ENCODE data around the gene SMCHD1.
"Not testable (repeated sequence)": the region's sequence is repeated elsewhere in the genome, so short reads cannot be mapped to it uniquely, and the experiment has no call there.

The SMCHD1 gene

DNA sequence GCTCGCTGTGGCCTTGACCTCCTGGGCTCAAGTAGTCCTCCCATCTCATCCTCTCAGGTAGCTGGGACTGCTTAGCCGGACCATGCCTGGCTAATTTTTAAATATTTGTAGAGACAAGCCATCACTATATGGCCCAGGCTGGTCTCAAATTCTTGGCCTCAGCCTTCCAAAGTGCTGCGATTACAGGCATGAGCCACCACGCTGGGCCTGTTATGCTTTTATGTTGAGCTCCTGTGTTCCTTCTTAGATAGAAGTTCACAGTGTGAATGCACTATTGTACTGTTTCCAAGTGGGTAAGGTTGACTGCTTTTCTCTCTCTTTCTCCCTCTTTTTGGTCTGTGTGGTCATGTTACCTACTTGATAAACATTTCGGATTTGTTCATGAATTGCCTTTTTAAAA is 61.9 kb downstream of the SMCHD1 start:
- DNase-seq = no peak

DNA sequence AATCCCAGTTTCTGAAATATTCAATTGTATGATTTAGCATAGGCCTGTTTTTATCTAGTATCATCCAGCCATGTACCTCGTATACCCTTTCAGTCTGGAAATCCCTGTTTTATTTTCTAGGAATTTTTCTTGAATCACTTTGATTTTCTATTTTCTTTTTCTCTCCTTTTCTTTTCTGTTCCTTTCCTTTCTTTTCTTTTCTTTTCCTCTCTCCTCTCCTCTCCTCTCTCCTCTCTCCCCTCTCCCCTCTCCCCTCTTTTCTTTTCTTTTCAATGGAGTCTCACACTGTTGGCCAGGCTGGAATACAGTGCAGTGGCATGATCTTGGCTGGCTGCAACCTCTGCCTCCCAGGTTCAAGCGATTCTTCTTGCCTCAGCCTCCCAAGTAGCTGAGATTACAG is 63.5 kb downstream of the SMCHD1 start:
- DNase-seq = no peak

DNA sequence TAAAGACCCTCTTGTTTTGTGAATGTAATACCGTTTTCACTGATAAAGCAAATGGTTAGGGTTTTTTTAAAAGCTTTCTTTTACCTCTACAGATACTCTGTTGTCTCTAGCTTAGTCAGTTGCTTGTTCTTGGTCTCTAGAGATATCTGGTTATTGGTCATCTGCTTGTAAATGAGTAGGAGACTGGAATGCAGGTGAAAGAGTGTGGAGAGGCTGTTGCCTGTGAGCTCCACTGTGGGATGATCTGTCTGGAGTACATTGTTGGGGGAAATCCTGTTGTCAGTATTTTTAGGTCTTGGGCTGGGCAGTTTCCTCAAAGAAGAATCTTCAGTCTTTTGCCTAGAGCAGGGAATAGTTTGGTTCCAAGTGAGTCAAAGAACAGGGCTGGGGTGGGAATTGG is 67.7 kb downstream of the SMCHD1 start:
- no peak for DNase-seq

DNA sequence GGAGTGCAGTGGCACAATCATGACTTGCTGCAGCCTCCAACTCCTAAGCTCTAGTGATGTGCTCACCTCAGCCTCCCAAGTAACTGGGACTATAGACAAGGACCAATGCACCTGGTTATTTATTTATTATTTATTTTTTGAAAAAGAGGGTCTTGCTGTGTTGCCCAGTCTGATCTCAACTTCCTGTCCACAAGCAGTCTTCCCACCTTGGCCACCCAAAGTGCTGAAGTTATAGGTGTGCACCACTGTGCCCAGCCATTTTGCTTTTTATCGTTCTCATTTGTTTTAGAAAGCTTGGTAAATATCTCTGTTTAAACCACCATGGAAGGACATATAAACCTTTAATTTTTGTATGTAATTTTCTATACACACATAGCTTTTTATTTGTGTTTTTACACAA is 74.2 kb downstream of the SMCHD1 start:
- no peak for DNase-seq

DNA sequence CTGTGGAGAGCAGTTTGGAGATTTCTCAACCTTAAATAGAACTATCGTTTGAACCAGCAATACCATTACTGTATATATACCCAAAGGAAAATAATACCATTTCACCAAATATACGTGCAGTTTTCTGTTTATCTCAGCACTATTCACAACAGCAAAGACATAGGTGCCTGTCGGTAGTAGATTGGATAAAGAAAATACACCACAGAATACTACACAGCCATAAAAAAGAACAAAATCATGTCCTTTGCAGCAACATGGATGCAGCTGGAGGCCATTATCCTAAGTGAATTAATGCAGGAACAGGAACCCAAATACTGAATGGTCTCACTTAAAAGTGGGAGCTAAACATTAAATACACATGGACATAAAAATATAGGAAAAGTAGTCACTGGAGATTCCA is 81.3 kb downstream of the SMCHD1 start:
- DNase-seq = no peak

DNA sequence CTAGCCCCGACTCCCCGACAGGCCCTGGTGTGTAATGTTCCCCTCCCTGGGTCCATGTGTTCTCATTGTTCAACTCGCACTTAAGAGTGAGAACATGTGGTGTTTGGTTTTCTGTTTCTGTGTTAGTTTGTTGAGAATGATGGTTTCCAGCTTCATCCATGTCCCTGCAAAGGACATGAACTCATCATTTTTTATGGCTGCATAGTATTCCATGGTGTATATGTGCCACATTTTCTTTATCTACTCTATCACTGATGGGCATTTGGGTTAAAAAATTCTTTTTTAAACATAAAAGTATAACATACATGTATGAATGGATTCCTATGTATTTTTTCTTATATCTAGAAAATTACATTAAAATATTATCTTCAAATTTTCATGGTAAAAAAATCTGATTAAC is 84.6 kb downstream of the SMCHD1 start:
- not testable (repeated sequence) for DNase-seq

DNA sequence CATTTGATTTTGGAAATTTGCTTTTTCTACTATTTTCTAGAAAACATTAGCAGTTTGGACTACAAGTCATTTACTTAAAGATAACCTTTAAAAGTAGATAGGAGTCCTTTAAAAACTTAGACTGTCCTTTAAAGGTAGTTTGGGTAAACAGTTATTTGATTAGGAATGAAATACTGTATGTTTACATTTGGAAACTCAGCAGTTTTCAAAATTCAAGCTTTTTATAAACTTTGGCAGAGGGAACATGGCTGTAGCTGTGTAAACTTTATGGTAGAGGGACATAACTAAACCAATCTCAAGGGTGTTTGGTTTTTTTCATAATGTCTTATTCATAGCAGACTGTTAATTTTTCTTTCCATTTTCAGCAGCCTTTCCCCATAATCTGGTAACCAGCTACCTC is 90.7 kb downstream of the SMCHD1 start:
- no peak for DNase-seq

DNA sequence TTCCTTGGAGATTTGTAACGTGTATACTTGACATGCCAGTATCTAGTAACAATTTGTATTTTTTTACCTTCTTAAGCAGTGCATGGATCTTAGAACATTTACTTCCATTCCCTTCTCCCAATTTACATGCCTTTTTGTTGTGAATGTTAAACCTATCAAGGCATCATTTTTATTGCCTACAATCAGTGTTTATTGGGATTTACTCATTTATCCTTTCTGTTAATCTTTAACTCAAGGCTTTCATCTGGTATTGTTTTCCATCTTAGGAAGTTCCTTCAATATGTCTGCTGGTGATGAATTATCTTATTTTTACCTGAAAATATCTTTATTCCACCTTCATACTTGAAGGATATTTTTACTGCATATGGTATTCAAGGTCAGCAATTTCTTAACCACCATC is 102.8 kb downstream of the SMCHD1 start:
- DNase-seq = no peak

DNA sequence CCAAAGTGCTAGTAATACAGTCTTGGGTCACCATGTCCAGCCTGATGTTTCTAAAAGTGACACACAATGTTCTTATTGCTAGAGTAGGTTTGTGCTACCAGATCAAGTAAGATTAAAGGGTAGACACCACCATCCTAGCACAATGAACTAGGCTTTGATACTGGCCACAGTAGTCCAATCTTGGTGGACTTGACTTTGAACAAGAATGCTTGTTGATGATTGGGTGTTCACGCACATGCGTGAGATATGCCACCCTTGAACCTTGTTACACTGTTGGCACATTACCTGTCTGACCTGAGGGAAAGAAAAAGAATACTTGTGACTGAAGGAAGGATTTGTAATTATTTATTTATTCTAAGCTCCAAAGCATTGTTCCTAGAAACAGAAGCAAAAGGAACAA is 119.1 kb downstream of the SMCHD1 start:
- DNase-seq = no peak

DNA sequence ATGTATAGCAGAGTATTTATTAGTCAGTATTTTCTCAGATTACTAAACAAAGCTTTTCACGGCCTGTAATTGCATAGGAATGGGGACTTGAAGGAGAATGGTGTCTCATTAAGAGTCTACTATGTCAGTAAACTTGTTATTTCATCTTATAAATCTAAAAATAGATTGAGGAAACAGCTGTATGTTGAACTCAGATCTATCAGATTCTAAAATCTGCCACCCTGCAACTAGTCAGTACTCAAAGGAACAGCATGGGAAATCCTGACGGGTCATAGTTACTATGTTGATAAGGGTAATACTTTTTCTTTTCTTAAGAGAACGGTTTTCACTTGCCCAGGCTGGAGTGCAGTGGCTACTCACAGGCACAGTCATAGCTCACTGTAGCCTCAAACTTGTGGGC is 121.1 kb downstream of the SMCHD1 start:
- no peak for DNase-seq

DNA sequence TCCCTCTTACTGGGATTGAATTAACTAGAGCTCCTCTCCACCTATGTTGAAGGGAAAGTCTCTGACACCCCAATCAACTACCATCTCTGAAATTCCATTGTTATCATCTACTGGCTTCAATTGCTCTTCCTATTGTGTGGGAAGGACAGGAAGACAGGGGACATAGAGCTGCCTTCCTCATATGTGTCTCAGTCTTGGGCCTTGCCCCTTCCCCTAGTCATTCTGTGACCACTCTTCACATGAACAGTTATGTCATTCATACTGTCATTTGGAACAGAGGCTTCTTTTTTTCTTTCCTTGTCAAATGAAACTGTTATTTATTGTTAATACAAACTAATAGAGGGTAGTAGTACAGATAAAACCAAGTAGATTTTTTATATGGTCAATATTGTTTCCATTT is 121.7 kb downstream of the SMCHD1 start:
- no peak for DNase-seq

DNA sequence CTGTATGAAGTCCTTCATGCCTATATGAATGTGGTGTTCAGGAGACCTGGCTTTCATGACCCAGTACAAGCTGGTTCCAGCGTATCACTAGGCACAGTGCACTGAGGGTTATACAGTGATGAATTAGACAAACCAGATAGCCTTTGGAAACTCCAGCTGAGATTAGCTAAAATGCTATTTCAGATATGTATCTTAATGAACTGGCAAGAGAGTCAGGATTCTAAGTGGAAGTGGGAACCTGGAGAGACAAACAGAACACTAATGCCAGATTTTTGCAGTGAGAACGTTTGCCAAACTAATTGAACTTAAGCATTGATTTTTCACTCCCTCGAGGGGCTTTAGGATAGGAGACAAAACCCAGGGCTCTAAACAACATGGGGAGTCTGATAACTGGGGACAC is 125.2 kb downstream of the SMCHD1 start:
- no peak for DNase-seq

DNA sequence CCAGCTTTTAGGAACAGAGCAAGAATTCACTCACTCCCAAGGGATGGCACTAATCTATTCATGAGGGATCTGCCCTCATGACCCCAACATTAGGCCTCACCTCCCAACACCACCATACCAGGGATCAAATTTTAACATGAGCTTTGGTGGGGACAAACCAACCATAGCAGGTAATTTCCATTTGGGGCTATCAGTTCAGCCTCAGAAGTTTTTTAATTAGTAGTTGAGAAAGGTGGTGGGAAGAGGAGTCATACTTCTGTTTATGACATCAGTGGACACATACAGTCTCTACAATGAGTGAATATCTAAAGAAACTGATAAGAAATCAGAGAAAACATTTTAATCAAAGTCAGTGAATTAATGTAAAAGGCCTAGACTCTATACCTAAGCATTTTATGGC is 131.7 kb downstream of the SMCHD1 start:
- no peak for DNase-seq

DNA sequence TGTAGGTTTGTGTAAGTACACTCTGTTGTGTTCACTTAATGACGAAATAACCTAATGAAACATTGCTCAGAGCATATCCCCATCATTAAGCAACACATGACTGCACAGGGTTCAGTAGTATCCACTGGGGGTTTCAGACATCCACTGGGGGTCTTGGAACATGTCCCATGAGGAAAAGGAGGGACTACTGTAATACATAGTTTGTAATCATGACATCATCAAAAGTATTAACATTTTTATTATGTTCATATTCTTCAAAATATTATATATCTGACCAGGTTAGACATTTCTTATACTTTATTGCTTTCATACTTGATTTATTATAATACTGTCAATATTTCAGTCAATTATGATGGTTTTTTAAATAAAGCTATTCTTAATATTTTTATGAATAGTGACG is 136.9 kb downstream of the SMCHD1 start:
- DNase-seq = no peak

DNA sequence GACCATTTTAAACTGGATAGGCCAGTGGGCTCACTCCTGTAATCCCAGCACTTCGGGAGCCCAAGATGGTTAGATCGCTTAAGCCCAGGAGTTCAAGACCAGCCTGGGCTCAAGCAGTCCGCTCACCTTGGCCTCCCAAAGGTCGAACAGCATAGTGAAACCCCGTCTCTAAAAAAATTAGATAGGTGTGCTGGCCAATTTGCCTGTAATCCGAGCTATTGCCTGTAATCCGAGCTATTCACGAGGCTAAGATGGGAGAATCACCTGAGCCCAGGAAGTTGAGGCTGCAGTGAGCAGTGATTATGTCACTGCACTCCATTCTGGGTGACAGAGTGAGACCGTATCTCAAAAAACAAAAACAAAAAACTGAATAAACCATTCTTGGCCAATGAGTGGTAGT is 138.6 kb downstream of the SMCHD1 start:
- no peak for DNase-seq

DNA sequence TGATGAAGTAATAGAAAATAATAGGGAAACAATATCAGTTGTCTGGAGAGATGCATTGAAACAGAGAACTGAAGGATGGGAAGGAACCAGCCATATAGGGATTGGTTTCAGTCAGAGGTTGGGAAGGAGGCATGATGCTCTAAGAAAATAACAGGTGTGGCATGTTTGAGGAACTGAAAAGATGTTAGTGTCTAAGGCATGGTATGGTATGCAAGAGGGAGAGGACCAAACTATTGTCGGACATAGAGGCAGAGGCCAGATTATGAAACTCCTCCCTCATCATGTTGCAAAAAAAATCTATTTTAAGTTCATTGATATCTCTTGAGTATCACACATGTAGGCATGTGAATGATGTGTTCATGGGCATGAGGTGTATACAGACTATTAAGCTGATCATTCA is 142.4 kb downstream of the SMCHD1 start:
- DNase-seq = no peak

DNA sequence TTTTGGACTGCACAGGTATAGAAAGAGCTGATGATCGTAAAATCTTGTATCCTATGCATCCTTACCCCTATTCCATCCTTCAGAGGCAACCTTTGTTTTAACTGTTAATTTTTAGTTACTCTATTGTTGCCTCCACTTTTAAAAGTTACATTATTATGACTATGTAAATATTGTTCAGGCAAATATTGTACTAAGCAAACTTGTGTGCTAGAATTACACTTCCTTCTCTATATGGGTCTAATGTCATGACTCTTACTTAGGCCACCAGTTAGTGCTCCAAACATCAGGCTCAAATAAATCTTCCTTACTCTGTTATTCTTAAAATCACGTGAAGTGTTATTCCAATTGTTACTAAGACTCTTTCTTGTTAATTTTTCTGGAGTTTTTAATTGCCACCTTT is 143.8 kb downstream of the SMCHD1 start:
- DNase-seq = no peak

DNA sequence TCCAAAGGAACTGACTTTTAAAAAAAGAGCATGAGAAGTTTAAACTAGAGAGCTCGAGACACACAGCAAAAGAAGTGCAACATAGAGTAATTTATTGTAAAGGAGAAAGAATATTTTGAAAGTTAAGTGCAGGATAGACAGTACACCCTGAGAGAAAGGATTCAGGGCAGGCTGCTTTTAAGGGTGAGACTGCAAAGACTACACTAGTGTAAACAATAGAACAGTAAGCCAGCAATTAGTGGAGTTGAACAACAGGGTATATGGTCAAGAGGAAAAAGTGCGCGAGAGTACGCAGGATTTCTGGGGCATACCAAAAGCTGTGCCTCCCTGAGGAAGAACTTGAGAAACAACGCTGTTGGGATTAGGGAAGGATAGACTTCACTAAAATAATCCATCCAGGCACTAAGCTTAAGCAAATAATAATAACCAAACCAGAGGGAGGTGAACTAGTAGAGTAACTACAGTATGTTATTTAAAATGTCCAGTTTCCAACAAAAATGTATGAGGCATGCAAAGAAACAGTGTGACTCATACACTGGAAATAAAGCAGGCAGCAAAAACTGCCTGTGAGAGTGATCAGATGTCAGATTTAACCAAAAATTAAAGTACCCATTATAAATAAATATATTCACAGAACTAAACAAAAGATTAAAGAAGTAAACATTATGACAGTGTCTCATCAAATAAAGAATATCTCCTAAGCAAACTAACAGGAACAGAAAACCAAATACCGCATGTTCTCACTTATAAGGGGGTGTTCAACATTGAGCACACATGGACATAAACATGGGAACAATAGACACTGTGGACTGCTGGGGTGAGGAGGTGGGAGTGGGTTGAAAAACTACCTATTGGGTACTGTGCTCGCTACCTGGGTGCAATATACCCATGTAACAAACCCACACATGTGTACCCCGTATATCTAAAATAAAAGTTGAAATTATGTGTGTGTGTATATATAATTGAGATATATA is 150.7 kb downstream of the SMCHD1 start:
- DNase-seq = no peak

DNA sequence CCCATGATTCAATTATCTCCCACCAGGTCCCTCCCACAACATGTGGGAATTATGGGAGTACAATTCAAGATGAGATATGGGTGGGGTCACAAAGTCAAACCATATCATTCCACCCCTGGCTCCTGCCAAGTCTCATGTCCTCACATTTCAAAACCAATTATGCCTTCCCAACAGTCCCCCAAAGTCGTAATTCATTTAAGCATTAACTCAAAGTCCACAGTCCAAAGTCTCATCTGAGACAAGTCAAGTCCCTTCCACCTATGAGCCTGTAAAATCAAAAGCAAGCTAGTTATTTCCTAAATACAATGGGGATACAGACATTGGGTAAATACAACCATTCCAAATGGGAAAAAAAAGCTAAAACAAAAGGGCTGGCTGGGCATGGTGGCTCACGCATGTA is 153.1 kb downstream of the SMCHD1 start:
- not testable (repeated sequence) for DNase-seq

DNA sequence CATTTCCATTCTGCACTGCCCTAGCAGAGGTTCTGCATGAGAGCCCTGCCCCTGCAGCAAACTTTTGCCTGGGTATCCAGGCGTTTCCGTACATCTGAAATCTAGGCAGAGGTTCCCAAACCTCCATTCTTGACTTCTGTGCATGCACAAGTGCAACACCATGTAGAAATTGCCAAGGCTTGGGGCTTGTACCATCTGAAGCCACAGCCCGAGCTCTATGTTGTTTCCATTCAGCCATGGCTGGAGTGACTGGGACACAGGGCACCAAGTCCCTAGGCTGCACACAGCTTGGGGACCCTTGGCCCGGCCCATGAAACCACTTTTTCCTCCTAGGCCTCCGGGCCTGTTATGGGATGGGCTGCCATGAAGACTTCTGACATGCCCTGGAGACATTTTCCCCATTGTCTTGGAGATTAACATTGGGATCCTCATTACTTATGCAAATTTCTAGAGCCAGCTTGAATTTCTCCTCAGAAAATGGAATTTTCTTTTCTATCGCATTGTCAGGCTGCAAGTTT is 154.2 kb downstream of the SMCHD1 start:
- DNase-seq = not testable (repeated sequence)

DNA sequence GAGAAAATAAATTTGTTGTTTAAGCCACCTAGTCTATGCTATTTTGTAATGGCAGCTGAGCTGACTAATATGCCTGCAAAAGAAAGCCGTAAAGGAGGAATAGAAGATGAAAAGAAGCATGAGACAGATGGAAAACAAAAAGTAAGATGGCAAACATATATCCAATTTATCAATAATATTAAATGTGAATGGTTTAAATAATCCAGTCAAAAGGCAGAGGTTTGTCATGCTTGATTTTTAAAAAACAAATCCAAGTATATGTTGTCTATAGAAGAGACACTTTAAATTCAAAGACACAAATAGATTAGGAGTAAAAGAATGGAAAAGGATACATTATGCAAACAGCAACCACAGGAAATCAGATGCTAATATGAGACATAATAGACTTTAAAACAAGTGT is 155.9 kb downstream of the SMCHD1 start:
- DNase-seq = no peak

DNA sequence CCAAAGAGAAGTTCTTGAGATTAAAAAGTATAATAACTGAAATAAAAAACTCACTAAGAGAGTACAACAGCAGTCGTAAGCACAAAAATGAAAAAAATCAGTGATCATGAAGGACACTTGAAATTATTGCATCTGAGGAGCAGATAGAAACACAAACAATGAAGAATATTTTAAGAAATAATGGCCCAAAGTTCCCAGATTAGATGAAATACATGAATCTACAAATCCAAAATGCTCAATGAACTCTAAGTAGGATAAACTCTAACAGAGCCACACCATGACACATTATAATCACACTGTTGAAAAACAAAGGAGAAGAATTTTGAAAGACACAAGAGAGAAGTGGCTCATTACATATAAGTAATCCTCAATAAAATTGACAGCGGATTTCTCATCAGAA is 159.4 kb downstream of the SMCHD1 start:
- no peak for DNase-seq

DNA sequence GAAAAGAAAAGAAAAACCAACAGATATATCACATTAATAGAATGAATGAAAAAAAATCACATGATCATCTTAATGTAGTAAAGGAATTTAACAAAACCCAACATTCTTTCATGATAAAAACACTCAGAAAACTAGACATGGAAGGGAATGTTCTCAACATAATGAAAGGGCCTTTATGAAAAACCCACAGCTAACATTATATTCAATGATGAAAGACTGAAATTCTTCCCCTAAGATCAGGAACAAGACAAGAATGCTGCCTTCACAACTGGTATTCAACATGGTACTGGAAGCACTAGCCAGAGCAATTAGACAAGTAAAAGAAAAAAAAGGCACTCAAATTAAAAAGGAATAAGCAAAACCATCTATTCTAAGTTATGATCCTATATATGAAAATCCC is 162.8 kb downstream of the SMCHD1 start:
- no peak for DNase-seq

DNA sequence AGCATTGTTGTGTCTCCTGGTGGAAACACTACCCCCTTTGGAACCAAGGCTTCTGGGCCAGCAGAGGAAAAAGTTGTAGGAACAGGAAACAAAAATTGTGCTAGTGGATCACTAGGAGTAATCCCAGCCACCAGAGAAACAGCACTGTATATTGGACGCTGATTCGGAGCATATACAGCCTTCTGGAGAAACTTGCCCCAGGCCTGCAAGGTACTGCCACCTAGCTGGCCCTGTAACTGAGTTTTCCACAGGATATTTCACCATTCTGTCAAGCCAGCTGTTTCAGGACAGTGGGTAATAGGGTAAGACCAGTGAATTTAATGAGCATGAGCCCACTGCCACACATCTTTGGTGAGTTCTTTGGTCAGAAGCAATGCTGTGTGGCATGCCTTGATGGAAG is 166.2 kb downstream of the SMCHD1 start:
- no peak for DNase-seq

Data from CD4-positive, alpha-beta T cell treated with Interleukin-21 for 1 hour (primary cell).